ENCODE measurements around the gene ZNF630.

DNA sequence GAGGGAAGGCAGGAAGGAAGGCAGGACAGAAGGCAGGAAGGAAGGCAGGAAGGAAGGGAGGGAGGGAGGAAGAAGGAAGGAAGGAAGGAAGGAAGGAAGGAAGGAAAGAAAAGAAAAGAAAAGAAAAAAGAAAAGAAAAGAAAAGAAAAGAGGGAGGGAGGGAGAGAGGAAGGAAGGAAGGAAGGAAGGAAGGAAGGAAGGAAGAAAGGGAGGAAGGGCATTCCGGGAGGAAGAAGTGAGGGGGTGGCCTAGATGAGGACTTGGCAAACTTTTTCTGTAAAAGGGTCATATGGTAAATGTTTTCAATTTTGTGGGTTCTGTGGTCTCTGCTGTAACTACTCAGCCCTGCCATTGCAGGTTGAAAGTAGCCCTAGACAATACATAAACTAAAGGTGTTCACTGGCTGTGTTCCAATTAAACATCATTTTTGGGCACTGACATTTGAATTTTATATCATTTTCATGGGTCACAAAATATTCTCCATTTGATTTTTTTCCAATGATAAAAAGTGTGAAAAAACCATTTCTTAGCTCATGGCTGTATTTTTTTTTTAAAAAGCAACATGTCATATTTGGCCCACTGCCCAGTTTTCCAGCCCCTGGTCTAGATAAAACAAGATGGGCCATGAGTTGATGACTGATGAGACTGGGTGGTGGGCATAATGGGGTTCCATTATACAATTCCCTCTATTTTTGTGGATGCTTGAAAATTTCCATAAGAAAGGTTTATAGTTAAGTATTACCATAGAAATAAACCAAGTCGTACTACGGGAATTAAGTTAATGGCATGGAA is 3.1 kb downstream of the ZNF630 start:
- TF ChIP-seq, protein P1, sequence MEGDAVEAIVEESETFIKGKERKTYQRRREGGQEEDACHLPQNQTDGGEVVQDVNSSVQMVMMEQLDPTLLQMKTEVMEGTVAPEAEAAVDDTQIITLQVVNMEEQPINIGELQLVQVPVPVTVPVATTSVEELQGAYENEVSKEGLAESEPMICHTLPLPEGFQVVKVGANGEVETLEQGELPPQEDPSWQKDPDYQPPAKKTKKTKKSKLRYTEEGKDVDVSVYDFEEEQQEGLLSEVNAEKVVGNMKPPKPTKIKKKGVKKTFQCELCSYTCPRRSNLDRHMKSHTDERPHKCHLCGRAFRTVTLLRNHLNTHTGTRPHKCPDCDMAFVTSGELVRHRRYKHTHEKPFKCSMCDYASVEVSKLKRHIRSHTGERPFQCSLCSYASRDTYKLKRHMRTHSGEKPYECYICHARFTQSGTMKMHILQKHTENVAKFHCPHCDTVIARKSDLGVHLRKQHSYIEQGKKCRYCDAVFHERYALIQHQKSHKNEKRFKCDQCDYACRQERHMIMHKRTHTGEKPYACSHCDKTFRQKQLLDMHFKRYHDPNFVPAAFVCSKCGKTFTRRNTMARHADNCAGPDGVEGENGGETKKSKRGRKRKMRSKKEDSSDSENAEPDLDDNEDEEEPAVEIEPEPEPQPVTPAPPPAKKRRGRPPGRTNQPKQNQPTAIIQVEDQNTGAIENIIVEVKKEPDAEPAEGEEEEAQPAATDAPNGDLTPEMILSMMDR (conservative IDR thresholded peaks at IDR 0.05): no peak
- TF ChIP-seq ZFX (IDR thresholded peaks at IDR 0.05): no peak
